ENCODE data around the gene NEURL1.

DNA sequence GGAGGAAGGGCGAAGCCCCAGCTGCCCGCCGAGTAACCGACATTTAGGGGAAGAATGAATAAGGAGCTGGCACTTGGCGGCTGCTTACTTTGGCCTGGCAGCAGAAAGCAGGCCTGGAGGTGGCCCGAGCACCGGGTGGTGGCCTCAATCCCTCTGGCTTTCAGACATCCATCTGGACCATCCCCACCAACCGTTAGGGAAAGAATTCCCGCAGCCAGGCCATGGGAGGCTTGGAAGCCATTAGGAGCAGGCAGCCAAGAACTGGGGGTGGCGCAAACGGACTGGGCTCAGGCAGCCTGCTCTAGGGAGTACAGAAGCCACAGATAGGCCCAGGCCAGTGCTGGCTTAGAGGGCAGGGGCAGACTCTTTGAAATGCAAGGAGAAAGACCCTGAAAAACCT, 132.7 kb downstream of the NEURL1 start:
- TF ChIP-seq, protein P1, sequence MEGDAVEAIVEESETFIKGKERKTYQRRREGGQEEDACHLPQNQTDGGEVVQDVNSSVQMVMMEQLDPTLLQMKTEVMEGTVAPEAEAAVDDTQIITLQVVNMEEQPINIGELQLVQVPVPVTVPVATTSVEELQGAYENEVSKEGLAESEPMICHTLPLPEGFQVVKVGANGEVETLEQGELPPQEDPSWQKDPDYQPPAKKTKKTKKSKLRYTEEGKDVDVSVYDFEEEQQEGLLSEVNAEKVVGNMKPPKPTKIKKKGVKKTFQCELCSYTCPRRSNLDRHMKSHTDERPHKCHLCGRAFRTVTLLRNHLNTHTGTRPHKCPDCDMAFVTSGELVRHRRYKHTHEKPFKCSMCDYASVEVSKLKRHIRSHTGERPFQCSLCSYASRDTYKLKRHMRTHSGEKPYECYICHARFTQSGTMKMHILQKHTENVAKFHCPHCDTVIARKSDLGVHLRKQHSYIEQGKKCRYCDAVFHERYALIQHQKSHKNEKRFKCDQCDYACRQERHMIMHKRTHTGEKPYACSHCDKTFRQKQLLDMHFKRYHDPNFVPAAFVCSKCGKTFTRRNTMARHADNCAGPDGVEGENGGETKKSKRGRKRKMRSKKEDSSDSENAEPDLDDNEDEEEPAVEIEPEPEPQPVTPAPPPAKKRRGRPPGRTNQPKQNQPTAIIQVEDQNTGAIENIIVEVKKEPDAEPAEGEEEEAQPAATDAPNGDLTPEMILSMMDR (IDR thresholded peaks at IDR 0.05; ENCODE audit: poor library complexity): no peak
- TF ChIP-seq EZH2 (IDR thresholded peaks at IDR 0.05; ENCODE audit: borderline replicate concordance) (no peak), EZH2phosphoT487 (IDR thresholded peaks at IDR 0.05; ENCODE audit: low read depth, severe bottlenecking, unreplicated experiment) (no peak)

Measured in hepatocyte (in vitro differentiated cells).